NCI-H2029 (cell line): ENCODE results near the gene RAP1GAP2.
"Not testable (repeated sequence)": the region's sequence is repeated elsewhere in the genome, so short reads cannot be mapped to it uniquely, and the experiment has no call there.

Source experiments
- DNase-seq: peaks from one replicate; lab custom pipeline; 2025; lab: John Stamatoyannopoulos, UW

The RAP1GAP2 gene

DNA sequence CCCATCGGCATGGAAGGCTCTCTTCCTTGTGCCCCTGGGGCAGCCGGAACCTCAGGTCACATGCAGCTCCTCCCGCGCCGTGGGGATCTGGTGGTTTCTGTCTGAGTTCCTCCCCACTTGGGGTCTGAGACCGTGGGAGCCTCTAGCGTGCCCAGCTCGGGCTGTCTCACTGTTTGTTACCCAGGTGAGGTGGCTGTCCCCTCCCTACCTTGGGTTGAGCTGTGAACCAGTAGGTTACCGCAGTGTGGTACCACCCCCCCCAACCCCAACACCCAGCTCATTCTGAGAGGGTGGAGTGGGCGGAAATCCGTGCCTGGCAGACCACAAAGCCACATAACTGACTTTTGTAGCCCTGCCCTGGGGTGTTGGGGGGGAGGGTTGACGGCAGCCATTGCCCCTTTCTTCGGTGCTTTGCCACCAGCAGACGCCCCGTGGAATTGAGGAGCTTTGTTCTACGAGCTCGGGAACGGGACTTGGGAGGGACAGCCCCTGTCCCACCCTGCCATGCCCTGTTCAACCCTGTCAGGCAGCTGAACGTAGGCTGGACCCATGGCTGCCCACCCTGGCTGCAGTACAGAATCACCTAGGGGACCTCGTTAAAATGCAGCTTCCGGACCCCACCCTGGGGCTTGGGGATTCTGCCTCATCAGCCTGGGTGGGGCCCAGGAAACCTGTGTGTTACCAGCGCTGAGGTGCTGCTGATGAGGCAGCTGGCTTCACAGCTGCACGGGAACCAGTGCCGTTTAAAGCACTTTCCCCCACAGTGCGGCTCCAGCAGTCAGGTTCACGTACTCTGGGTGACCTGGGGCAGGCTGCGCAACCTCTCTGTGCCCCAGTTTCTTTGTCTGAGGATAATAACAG lies 18.5 kb downstream of the RAP1GAP2 start:
- DNase-seq, result no peak

DNA sequence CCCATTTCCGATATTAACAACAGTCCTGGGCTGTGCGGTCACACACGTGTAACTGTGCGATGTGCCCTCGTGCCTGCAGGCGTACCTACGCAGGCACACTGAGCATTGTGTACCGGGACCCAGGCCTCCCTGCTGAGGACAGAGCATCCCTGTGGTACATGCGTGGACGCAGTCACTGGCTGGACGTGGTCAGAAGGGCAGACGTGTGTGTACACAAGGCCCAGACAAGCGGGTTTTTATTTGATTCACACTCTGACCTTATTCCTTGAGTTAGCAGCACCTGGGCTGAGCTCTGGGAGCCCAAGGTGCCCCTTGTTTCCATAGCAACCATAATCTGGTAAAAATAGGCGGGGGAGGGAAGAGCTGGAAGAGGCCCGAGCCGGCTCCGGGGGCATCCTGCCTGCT lies 19.5 kb downstream of the RAP1GAP2 start:
- DNase-seq, result no peak

DNA sequence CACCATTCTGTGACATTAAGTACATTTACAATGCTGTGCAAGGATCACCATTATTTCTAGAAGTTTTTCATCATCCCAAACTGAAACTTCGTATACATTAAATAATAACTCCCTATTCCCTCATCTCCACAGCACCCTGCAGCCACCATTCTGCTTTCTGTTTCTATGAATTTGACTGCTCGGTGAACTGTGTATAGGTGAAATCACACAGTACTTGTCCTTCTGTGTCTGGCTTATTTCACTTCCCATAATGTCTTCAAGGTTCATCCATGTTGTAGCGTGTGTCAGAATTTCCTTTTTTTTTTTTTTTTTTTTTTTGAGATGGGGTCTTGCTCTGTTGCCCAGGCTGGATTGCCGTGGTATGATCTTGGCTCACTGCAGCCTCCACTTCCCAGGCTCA lies 20.4 kb downstream of the RAP1GAP2 start:
- no peak for DNase-seq

DNA sequence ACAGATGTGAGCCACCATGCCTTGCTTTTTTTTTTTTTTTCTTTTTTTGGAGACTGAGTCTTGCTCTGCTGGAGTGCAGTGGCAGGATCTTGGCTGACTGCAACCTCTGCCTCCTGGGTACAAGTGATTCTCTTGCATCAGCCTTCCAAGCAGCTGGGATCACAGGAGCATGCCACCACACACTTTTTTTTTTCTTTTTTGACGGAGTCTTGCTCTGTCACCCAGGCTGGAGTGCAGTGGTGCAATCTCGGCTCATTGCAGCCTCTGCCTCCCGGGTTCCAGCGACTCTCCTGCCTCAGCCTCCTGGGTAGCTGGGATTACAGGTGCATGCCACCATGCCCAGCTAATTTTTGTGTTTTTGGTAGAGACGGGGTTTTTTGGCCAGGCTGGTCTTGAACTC lies 23.1 kb downstream of the RAP1GAP2 start:
- DNase-seq, result not testable (repeated sequence)

DNA sequence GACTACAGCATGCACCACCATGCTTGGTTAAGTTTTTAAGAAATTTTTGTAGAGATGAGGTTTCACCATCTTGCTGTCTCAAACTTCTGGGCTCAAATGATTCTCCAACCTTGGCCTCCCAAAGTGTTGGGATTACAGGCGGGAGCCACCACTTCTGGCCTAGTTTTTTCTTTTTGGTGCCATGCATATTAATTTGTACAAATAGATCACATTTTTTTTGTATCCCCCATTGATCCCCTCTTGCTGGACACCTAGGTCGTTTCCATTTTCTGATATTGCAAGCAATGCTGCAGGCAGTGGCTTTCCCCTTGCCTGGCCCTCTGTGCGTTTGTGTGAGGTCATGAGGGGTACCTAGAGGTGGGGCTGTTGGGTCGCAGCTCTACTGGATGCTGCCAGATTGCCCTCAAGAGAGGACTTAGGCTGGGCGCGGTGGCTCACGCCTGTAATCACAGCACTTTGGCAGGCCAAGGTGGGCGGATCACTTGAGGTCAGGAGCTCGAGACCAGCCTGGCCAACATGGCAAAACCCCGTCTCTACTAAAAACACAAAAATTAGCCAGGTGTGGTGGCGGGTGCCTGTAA lies 23.8 kb downstream of the RAP1GAP2 start:
- DNase-seq, result no peak

DNA sequence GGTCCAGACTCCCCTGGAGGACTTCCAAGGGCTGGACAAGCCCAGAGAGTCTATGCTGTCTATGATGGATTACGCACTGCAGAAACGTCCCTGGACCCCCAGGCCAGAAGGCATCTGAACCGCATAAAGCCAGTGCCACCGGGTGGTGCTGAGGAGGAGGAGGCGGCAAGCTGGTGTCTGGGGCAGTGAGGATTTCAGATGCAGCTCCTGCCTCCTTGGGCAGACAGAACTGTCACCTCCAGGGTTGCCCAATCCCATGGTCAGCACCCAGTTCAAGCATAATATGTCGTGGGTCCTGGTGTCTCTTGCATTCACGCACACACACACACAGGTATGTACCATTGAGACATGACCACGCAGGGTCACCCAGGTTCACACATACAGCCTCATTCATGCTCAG lies 25.6 kb downstream of the RAP1GAP2 start:
- no peak for DNase-seq

DNA sequence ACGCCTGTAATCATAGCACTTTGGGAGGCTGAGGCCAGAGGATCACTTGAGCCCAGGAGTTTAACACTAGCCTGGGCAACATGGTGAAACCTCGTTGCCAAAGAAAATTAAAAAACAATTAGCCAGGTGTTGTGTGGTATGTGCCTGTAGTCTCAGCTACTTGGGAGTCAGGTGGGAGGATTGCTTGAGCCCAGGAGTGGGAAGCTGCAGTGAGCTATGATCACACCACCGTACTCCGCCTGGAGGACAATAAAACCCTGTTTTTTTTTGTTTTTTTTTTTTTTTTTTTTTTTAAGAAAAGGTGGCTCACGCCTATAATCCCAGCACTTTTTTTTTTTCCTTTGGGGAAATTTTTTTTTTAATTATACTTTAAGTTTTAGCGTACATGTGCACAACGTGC lies 26.1 kb downstream of the RAP1GAP2 start:
- no peak for DNase-seq

DNA sequence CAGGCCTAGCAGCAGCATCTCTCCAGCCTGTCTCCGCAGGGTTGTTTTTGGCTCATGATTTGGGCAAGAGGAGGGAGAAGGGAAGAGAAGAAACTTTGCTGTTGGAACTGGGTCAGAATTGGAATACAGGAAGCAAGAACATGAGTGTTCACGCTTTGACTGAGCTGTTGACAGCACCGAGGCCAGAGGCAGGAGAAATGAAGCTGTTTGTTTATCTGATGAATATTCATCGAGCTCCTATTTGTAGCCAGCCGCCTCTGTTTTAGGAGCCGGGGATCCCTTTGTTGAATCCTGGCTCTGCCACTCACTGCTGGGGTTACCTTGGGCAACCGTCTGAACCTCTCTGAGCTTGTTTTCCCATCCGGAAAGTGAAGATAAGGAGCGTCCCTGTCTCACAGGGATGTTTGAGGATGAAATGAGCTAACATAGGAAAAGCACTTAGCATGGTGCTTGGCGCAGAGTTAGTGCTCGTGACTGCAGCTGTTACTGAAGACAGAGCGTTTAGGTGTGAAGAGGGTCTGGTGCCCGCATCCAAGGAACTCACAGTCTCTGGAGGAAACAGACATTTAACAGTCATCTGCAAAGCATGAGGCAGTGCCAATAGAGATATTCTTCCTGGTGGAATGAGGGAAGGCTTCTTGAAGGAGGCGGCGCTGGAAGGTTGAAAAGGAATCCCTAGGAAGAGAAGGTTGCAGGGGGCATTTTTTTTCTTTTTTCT lies 29.2 kb downstream of the RAP1GAP2 start:
- no peak for DNase-seq

DNA sequence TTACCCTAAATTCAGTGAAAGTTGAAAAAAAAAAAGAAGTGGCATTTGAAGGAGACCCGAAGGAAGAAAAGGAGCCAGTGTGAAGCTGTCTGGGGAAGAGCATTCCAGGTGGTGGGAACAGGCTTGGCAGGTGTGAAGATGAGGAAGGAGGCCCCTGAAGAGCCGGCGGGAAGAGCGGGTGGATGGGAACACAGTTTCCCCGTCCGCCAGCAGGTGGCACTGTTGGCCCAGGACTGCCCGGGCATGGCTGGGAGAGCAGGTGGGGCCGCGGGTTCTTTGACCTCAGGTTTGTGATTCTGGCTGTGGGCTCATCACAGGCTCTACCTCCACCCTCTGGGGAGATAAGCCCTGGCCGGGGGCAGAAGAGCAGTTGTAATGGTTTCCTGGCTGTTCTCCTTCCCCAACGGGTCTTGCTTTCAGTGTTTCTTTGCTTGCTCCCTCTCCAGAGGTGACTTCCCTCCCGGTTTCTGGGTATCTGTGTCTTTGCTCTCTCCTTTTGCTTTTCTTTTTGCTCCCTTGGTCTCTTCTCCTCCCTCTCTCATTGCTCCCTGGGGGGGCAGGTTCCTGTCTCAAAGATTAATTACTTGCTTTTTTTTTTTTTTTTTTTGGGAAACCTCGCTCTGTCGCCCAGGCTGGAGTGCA lies 32.3 kb downstream of the RAP1GAP2 start:
- peak; percentile 28 for DNase-seq

DNA sequence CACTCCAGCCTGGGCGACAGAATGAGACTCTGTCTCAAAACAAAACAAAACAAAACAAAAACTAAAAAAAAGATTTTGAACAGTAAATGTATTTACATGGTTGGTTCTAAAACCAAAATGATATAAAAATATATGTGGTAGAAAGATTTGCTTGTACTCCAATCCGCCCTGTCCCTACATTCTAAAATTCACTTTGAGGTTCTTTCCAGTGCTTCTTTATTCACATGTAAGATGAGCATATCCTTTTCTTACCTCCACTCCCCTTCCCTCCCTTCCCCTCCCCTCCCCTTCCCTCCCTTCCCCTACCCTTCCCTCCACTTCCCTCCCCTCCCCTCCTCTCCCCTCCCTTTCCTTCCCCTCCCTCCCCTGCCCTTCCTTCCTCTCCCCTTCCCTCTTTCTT lies 34.4 kb downstream of the RAP1GAP2 start:
- DNase-seq, result no peak

DNA sequence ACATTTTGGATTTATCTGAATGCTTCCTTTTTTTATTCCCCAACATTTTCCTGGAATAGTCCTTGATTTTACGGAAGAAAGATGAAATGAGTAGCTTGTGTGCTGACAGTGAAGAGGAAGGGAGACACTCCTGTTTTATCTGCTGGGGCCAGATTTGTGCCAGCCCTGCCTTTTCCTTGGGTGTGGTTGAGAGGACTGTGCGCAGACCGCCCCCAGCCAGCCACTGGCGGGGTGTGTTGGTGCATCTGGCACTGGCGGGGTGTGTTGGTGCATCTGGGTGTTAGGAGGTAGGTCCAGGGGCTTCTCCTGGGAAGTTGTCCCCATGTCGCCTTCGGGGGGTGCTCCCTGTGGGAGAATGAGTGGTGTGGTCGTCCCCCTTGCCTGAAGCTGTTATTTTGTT lies 39.5 kb downstream of the RAP1GAP2 start:
- no peak for DNase-seq

DNA sequence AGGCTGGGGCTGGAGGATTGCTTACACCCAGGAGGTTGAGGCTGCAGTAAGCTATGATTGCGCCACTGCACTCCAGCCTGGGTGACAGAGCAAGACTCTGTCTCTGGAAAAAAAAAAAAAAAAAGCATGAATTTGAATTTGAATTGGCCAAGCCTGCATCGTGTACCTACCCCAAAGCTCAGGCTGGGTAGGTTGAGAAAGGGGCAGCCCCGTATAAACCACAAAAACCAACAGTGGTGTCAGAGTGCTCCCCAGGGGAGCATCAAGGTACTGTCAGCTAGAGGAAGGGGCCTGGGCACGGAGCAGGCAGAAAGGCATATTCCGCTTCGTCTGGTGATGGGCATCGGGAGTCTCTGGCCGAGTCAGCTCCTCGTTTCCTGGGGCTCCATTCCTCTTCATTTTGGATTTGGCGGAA lies 40.9 kb downstream of the RAP1GAP2 start:
- DNase-seq, result no peak

DNA sequence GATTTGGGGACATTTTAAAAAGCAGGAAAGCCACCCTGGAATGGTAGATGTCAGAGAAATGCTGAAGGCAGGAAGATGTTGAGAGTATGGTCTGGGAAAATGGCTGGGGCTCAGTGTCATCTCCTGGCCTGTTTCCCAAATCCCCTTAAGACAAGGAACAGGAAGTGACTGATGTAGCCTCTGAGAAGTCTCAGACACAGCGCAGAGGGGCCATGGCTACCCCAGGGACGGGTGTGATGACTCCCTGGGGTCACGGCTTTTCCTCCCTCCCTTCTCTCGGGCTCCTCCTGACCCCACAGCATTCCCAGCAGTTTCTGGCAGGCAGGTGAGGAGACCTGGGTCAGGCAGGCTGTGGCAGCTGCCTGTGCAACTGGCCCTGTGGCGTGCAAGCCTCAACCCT lies 45.4 kb downstream of the RAP1GAP2 start:
- DNase-seq, result no peak

DNA sequence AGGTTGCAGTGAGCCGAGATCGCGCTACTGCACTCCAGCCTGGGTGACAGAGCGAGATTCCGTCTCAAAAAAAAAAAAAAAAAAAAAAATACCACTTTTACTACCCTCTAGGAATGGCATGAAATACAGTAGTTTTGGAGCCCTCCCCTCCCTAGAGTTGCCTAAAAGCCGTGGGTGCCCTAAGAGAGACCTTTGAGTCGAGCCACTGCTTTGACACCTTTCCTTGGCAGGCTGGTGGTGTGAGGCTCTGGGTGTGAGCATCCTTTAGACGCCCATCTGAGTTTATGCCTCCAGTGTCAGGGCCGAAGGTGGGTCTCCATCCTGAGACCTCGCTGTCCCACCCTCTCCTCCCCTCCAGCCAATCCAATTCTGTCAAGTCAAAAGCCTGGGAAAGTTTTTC lies 46.2 kb downstream of the RAP1GAP2 start:
- no peak for DNase-seq

DNA sequence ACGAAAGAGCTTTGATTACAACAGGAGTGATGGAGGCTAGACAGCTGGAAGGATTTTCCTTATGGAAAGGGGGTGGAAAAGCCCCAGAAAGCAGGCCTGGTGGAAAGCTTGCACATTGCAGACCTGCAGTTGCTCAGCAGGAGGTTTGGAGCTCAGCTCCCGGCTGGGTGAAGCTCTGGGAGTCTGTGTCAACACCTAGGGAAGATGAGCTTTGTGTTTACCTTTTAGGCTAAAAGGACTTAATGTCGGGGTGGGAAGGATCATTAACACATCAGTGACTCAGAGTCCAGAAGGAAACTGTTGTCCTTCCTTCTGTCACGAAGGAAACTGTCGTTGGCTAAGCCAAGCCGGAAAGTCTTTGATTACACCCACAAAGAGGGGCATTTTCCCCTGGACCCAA lies 48.2 kb downstream of the RAP1GAP2 start:
- no peak for DNase-seq

DNA sequence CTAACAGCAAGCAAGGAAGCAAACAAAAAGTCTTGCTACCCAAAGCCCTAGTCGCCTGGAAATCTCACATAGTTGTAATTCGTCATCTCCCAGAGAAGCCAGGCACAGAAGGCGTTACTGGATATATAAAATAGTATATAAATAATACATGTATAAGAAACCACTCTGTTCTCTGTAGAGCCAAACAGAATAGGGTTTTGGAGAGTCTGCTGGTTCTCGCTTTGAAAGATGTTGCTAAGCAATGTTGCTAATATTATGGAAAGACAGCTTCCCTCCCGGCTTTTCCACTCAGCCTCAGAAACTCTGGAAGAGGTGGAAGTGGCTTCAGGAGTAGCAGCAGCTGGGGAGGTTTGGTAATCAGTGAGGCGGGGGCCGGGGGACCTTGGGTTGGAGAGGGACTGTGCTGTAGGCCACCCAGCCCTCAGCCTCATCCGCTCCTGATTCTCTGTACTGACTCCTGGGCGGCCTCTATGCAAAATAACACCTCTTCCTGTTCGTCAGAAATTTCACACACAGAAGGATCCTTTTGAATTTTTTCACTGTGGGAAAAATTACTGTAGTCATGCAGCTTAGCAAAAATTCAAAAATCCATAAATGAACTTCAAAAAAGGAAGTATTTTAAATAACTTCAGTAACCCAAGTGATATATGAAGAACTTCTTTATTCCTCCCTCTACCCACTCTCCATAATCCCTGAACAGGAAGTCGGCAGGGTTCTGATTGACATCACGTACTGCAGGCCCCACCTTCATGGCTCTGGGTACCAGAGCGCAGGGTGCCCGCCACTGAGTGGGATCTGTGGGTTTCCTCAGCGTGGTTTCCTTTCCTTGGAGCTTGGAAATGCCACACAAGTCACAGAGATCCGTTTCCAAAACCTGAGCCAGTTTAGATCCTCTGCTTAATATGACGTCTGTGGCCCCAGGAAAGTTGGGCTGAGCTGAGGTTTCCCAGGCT lies 51.4 kb downstream of the RAP1GAP2 start:
- DNase-seq, result no peak

DNA sequence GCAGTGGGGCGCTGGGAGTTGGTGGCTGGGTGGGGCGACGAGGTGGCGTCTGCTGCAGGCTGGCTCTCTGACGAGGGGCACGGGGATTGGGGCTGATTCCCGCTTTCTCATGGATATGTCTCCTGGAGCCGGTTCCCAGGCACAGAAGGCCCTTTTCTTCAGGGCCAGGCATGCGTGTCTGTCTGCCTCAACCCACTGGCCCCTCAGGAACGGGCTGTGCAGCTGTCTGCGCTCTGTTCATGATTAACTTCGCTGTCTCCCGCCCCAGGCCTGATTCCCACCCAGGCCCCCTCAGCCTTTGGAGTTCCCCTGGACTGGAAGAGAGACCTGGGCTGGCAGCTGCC lies 53.1 kb downstream of the RAP1GAP2 start:
- no peak for DNase-seq

DNA sequence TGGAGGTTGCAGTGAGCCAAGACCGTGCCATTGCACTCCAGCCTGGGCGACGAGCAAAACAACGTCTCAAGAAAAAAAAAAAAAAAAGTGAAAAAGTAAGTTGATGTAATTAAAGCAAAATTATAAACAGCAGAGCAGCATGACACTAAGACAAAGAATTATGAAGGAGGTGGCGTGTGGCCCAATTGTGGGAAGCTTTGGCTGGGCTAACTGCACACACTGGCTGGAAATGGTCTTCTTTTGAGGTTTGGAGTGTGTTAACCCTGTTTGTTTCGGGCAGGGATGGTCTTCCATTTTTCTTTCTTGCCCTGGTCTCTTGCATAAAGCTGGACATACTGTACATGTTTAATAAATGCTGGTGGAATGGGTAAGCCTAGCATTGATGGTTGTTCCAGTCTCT lies 54.8 kb downstream of the RAP1GAP2 start:
- no peak for DNase-seq

DNA sequence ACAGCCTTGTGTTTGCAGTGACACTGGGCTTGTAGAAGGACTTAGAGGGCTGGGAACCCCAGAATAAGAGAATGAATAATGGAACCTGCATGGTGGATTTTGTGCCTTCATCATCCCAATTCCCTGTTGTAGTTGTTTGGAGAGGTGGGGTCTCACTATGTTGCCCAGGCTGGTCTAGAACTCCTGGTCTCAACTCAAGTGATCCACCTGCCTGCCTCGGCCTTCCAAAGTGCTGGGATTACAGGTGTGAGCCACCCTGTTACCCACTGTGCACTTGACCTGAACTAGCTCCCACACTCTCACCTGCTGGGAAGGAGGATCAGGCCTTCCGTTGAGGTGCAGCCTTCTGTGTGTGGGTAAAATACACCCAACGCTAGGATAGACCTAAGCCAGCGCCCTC lies 55.4 kb downstream of the RAP1GAP2 start:
- DNase-seq, result no peak

DNA sequence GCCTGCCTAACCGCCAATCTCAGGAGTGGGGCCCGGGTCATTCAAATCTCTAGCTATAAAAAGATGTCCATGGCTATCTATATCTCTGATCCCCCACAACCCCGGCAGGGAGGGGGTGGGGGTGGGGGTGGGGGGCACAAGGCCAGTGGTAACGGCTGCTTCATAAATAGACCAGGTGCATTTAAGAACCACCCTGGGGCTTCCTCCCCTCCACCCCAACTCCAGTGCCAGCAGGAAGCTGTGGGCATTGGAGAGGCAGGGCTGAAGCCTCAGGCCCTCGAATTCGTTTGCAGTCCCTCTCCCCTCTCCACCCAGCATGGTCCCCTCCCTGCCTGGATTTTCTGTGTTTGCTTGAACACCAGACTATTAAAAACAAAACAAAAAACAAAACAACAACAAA lies 56.0 kb downstream of the RAP1GAP2 start:
- no peak for DNase-seq

DNA sequence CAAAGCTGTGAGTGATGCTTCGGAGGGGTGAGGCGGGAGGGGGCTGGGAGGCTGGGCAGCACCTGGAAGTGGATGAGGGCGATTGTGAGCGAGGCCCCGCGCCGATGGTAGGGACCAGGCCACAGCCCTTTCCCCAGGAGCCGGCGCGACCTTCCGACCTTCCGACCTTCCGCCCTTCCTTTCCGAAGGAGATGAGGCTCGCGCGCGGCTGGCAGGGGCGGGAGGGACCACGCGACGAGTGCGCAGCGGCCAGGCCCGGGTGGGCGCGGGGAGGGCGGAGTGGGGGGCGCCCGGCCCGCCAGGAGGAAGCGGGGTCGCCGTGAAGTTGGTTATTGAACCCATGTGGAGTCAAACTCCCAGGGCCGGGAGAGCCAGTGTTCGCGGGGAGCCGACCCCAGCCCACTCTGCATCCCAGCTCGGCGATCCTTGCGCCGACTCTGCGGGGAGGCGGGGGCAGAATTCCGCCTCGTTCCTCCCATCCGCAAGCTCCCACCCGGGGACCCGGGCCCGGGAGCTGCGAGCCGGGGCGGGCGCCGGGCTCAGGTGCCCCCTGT lies 56.6 kb downstream of the RAP1GAP2 start:
- DNase-seq, result no peak
